Ovary (tissue), 9 donors: Measurements from ENCODE around the gene TSPEAR. TPM values are rescaled to one million over a fixed set of nuclear protein-coding genes. Genes with fewer than 3 reads are reported as not detected.

Experiments
- DNase-seq, 5 donors: peaks; one replicate each; pipeline ENCODE4 v3.0.0-alpha.2; 2019 to 2020
- H3K27ac ChIP-seq, 2 donors: fragments of 200-600 bp; one replicate each; pipeline versions ENCODE4 v1.5.1 to v1.8.0; 2019 to 2022
- H3K27me3 ChIP-seq: fragments of 200-600 bp; one replicate; pipeline ENCODE4 v1.8.0; 2022
- H3K36me3 ChIP-seq: fragments of 200-600 bp; sonication (generic); one replicate; pipeline ENCODE4 v1.5.1; 2019
- H3K4me1 ChIP-seq: one replicate; pipeline ENCODE4 v1.8.1; 2013; ENCODE audit warnings: mild to moderate bottlenecking, moderate library complexity; ENCODE audit not compliant: insufficient read depth
- H3K4me3 ChIP-seq: fragments of 200-600 bp; sonication (generic); one replicate; pipeline ENCODE4 v1.5.1; 2017
- H3K9me3 ChIP-seq, 2 donors: fragments of 200-600 bp in 1 of 2; sonication (generic) in 1 of 2; one replicate each; pipeline versions ENCODE4 v1.5.1 to v1.8.1; 2013 to 2019; ENCODE audit warnings: mild to moderate bottlenecking in 1 of 2, moderate library complexity in 1 of 2
- CTCF ChIP-seq, 3 donors: fragments of 450-650 bp in 2 of 3; fragments of 200-600 bp in 1 of 3; IDR thresholded peaks; one replicate each; pipeline versions ENCODE4 v1.5.1 to v1.8.0; 2016 to 2022; ENCODE audit warnings: antibody characterized with exemption in 3 of 3, mild to moderate bottlenecking in 1 of 3
- EP300 ChIP-seq: sonication (generic); formaldehyde crosslinking; IDR thresholded peaks from one replicate; pipeline ENCODE4 v1.6.1; 2017; ENCODE audit warnings: antibody characterized with exemption
- POLR2A ChIP-seq: fragments of 450-650 bp; IDR thresholded peaks from one replicate; pipeline ENCODE4 v1.6.1; 2017; ENCODE audit warnings: antibody characterized with exemption, mild to moderate bottlenecking, moderate library complexity
- WGBS, 3 donors: extraction: QIAGEN DNeasy Blood & Tissue Kit in 1 of 3; methylation state at CpG; one replicate each; pipeline versions ENCODE4 v1.1.5 to v1.1.7; 2013 to 2017; 5-methylcytosine and 5-hydroxymethylcytosine counted together
- intact Hi-C, 4 donors: fragments of 100-400 bp; cut with DNase I; formaldehyde crosslinking; loops; one replicate each; pipeline versions ENCODE4 v1.11.0 to v1.15.1; 2022 to 2023
- polyA plus RNA-seq, 2 donors: library from polyadenylated mRNA; stranded (reverse); fragments of 200-250 nt in 1 of 2; fragments of 350-450 nt in 1 of 2; fragmentation: Illumina TruSeq in 1 of 2; extraction: RNeasy Lipid Tissue Mini Kit (QIAGEN cat#74804) in 1 of 2; gene quantifications; one replicate each; pipeline ENCODE4 v1.2.3, GENCODE V29; 2013 to 2014
- total RNA-seq, 7 donors: library from RNA; depleted of rRNA in 2 of 7; stranded (reverse); fragments of >200 nt in 2 of 7; fragmentation: NEBNext Ultra II Directional in 3 of 7; extraction: Animal tissue kit (Norgen Biotek cat#: 25700) in 3 of 7; gene quantifications; one replicate each; pipeline versions ENCODE4 v1.1.0 to v1.2.4, GENCODE V29; 2016 to 2023
- donor health status: DM: no; HTN: no; CAD: no; lungs with moderate emphysema.
- donor health status: DM: no; HTN: no; CAD: no.
- donor health status: Bipolar disorder and iron deficiency.
- donor health status: DM: yes; HTN: yes; CAD: no.
- donor health status: DM: no; HTN: no; CAD: no.
- donor health status: DM: yes; HTN: yes; CAD: no.

The TSPEAR gene
- total and polyA plus RNA-seq, 9 donors = 0.07 to 0.27 (median 0.11) TPM; not detected in 4

- TF ChIP-seq POLR2A (no peak), EP300 (no peak), CTCF (IDR thresholded peaks at IDR 0.05) (no peak)
- no peak for DNase-seq
- WGBS, 3 donors = 21 to 31% (median 28%) methylated on average over 2 of the region's 2 CpGs
- Histone ChIP-seq H3K4me3 (no peak overlapping the region), H3K27ac (no peak overlapping the region), H3K36me3 (no peaks in the 10 kb centered on the region), H3K4me1 (no peaks in the 10 kb centered on the region), H3K9me3 (no peaks in the 10 kb centered on the region), H3K27me3 (no peaks in the 10 kb centered on the region)
- intact Hi-C loops = no loop called here
These were observed 6.7 kb upstream of the TSPEAR start for GRCh38 chr21:44718093-44718492.

- Histone ChIP-seq H3K4me1 (no peaks in the 10 kb centered on the region), H3K4me3 (no peak overlapping the region), H3K27me3 (no peaks in the 10 kb centered on the region), H3K27ac (no peak overlapping the region), H3K36me3 (no peaks in the 10 kb centered on the region), H3K9me3 (no peaks in the 10 kb centered on the region)
- TF ChIP-seq CTCF (IDR thresholded peaks at IDR 0.05) (no peak), POLR2A (no peak), EP300 (no peak)
- no peak for DNase-seq
- intact Hi-C loops = no loop called here
These were observed 5.6 kb upstream of the TSPEAR start for GRCh38 chr21:44716984-44717383.

- WGBS, 3 donors = 12 to 24% (median 17%) methylated on average over 8 of the region's 8 CpGs
- no peak overlapping the region for H3K27ac ChIP-seq
- TF ChIP-seq CTCF (IDR thresholded peaks at IDR 0.05) = no peak
- no peak for TF ChIP-seq POLR2A
- no peak for TF ChIP-seq EP300
- H3K36me3 ChIP-seq = no peaks in the 10 kb centered on the region
- H3K4me3 ChIP-seq = no peak overlapping the region
- intact Hi-C loops = no loop called here
- no peaks in the 10 kb centered on the region for H3K27me3 ChIP-seq
- no peak for DNase-seq
- no peaks in the 10 kb centered on the region for H3K9me3 ChIP-seq
- no peaks in the 10 kb centered on the region for H3K4me1 ChIP-seq
These were observed 3.5 kb upstream of the TSPEAR start for GRCh38 chr21:44714905-44715304.

GRCh38 chr21:44713846-44714245 is 2.5 kb upstream of the TSPEAR start:
- 81 to 84% (median 81%) methylated on average over 10 of the region's 10 CpGs for WGBS, 3 donors
- no peaks in the 10 kb centered on the region for H3K27me3 ChIP-seq
- H3K4me1 ChIP-seq = no peaks in the 10 kb centered on the region
- H3K9me3 ChIP-seq = no peaks in the 10 kb centered on the region
- no peak overlapping the region for H3K4me3 ChIP-seq
- H3K36me3 ChIP-seq = no peaks in the 10 kb centered on the region
- DNase-seq = no peak
- no peak for TF ChIP-seq CTCF (IDR thresholded peaks at IDR 0.05)
- TF ChIP-seq POLR2A = no peak
- TF ChIP-seq EP300 = no peak
- no peak overlapping the region for H3K27ac ChIP-seq
- intact Hi-C loops = no loop called here

GRCh38 chr21:44713130-44713529 is 1.8 kb upstream of the TSPEAR start:
- intact Hi-C loops = no loop called here
- no peaks in the 10 kb centered on the region for H3K9me3 ChIP-seq
- no peaks in the 10 kb centered on the region for H3K27me3 ChIP-seq
- H3K4me1 ChIP-seq = no peaks in the 10 kb centered on the region
- TF ChIP-seq POLR2A (no peak), CTCF (IDR thresholded peaks at IDR 0.05) (no peak), EP300 (no peak)
- no peaks in the 10 kb centered on the region for H3K36me3 ChIP-seq
- WGBS, 3 donors = 57 to 59% (median 57%) methylated on average over 9 of the region's 9 CpGs
- no peak overlapping the region for H3K4me3 ChIP-seq
- no peak overlapping the region for H3K27ac ChIP-seq
- peak in 1 of 5 donors; percentile 0 for DNase-seq
